Loucy (cell line): ENCODE data around the gene CPA4.

ENCODE experiments used
- CTCF ChIP-seq: fragments of 200-600 bp; sonication (generic); conservative IDR thresholded peaks from 2 replicates; pipeline ENCODE4 v1.5.1; 2014; ENCODE audit warnings: mild to moderate bottlenecking, antibody characterized with exemption, low read length
- EZH2phosphoT487 ChIP-seq: fragments of 200-600 bp; IDR thresholded peaks from 2 replicates; pipeline ENCODE4 v1.6.1; 2018; ENCODE audit warnings: antibody characterized with exemption, mild to moderate bottlenecking, moderate library complexity, borderline replicate concordance

DNA sequence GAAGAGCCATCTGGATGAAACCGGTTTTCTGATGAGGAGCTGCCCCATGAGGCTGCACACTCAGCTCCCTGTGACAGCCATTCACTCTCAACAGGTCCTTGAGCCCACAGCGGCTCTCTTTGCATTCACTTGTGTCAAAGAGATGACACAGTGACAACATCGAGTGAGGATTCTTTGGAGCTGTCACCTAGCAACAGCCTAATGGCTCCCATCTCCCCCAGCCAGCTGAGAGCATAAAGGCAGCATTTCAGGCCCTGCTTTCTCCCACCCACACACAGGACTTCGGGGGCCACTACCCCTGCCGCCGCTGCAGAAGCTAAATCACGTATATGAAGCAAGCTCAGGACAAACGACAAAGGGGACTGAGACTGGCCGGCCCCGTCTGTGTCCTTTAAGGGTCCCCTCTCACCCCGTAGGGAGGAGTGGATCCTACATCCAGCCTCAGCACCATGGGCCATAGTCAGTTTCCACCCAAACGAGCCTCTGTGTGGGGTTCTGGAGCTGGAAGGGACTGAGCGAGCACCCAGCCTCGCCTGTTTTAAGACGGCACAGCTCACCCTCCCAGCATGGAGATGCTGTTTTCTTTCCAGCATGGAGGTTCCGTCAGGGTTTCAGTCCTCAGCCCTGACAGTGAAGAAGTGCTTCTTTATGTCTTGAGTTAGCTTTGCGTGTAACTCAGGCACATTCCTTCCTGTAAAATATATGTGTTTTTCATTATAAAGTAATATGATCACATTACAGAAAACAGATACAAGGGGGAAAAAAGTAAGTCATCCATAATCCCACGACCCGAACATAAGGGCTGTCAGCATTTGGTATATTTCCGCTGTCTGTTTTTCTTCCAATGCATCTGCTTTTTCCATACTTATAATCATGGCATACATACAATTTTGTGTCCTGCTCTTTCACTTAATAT is 4.9 kb downstream of the CPA4 start:
- TF ChIP-seq CTCF = no peak
- no peak for TF ChIP-seq EZH2phosphoT487
